HEK293 (cell line): ENCODE results near the gene PSORS1C1.
A peak's percentile ranks its signal among the peaks of the same experiment; 100 is the strongest.

Experiments used
- CTCF ChIA-PET: fragments of 350-600 bp; formaldehyde crosslinking; extraction: SDS; loops from one replicate; lab custom pipeline; 2021; ENCODE audit warnings: antibody characterized with exemption; lab: Yijun Ruan, JAX
- POLR2A ChIA-PET: fragments of 300-600 bp; formaldehyde crosslinking; extraction: SDS; loops from one replicate; lab custom pipeline; 2020; ENCODE audit warnings: antibody characterized with exemption, inconsistent platforms; lab: Yijun Ruan, JAX
- H3K27ac ChIP-seq: fragments of 200-500 bp; sonication (Bioruptor generic); 2 replicates; pipeline ENCODE4 v1.5.1; 2014; ENCODE audit warnings: low read depth, low read length, control low read depth, inconsistent platforms; ENCODE audit errors: extremely low read depth
- H3K36me3 ChIP-seq, 2 experiments: fragments of 200-500 bp in 1 of 2; sonication (Bioruptor generic) in 1 of 2; 1 replicate in 1 of 2; 2 replicates in 1 of 2; pipeline ENCODE4 v1.5.1; 2014 to 2017; ENCODE audit warnings: inconsistent platforms in 2 of 2, low read length in 2 of 2; ENCODE audit not compliant: control insufficient read depth in 2 of 2, insufficient read depth in 1 of 2
- H3K4me1 ChIP-seq: fragments of 200-500 bp; sonication (Bioruptor generic); 2 replicates; pipeline ENCODE4 v1.5.1; 2014; ENCODE audit warnings: mild to moderate bottlenecking, low read length, inconsistent platforms; ENCODE audit not compliant: control insufficient read depth, insufficient read depth
- H3K4me3 ChIP-seq: 2 replicates; pipeline ENCODE4 v1.5.1; 2011; ENCODE audit warnings: low read depth, mild to moderate bottlenecking, control low read depth, low read length, moderate library complexity
- H3K9me3 ChIP-seq: fragments of 200-500 bp; sonication (Bioruptor generic); 2 replicates; pipeline ENCODE4 v1.5.1; 2014; ENCODE audit warnings: low read depth, low read length, inconsistent platforms; ENCODE audit not compliant: control insufficient read depth, insufficient read depth
- GLI4 ChIP-seq: fragments of 450-650 bp; formaldehyde crosslinking; IDR thresholded peaks from 2 replicates; pipeline ENCODE4 v1.5.1; 2016; ENCODE audit warnings: missing biosample characterization, missing genetic modification characterization
- GLIS2 ChIP-seq: fragments of 450-650 bp; formaldehyde crosslinking; IDR thresholded peaks from 2 replicates; pipeline ENCODE4 v1.5.1; 2016; ENCODE audit warnings: missing biosample characterization, missing genetic modification characterization
- PATZ1 ChIP-seq: fragments of 450-650 bp; formaldehyde crosslinking; IDR thresholded peaks from 2 replicates; pipeline ENCODE4 v1.5.1; 2016; ENCODE audit warnings: missing biosample characterization, missing genetic modification characterization
- SALL2 ChIP-seq: fragments of 450-650 bp; formaldehyde crosslinking; IDR thresholded peaks from 2 replicates; pipeline ENCODE4 v1.5.0; 2017; ENCODE audit warnings: missing biosample characterization, mild to moderate bottlenecking, missing genetic modification characterization, borderline replicate concordance
- ZBTB17 ChIP-seq: fragments of 450-650 bp; formaldehyde crosslinking; IDR thresholded peaks from 2 replicates; pipeline ENCODE4 v1.5.1; 2016; ENCODE audit warnings: missing biosample characterization, missing genetic modification characterization
- ZBTB21 ChIP-seq: fragments of 450-650 bp; formaldehyde crosslinking; IDR thresholded peaks from 2 replicates; pipeline ENCODE4 v1.5.1; 2017; ENCODE audit warnings: missing biosample characterization, missing genetic modification characterization
- ZBTB6 ChIP-seq: fragments of 450-650 bp; formaldehyde crosslinking; IDR thresholded peaks from 2 replicates; pipeline ENCODE4 v1.5.1; 2017; ENCODE audit warnings: missing biosample characterization, missing genetic modification characterization
- ZNF133 ChIP-seq: fragments of 450-650 bp; formaldehyde crosslinking; IDR thresholded peaks from 2 replicates; pipeline ENCODE4 v1.5.1; 2016; ENCODE audit warnings: missing biosample characterization, missing genetic modification characterization
- ZNF202 ChIP-seq: fragments of 450-650 bp; formaldehyde crosslinking; IDR thresholded peaks from 2 replicates; pipeline ENCODE4 v1.5.1; 2016; ENCODE audit warnings: missing biosample characterization, missing genetic modification characterization, borderline replicate concordance
- ZNF211 ChIP-seq: fragments of 450-650 bp; formaldehyde crosslinking; IDR thresholded peaks from 2 replicates; pipeline ENCODE4 v1.5.1; 2016; ENCODE audit warnings: low read depth, missing biosample characterization, missing genetic modification characterization
- ZNF350 ChIP-seq: fragments of 450-650 bp; formaldehyde crosslinking; IDR thresholded peaks from 2 replicates; pipeline ENCODE4 v1.5.0; 2017; ENCODE audit warnings: missing biosample characterization, mild to moderate bottlenecking, missing genetic modification characterization
- ZNF391 ChIP-seq: fragments of 450-650 bp; formaldehyde crosslinking; IDR thresholded peaks from 2 replicates; pipeline ENCODE4 v1.5.1; 2016; ENCODE audit warnings: low read depth, missing biosample characterization, missing genetic modification characterization, borderline replicate concordance
- ZNF48 ChIP-seq: fragments of 450-650 bp; formaldehyde crosslinking; IDR thresholded peaks from 2 replicates; pipeline ENCODE4 v1.5.1; 2016; ENCODE audit warnings: missing biosample characterization, missing genetic modification characterization
- ZNF514 ChIP-seq: fragments of 450-650 bp; formaldehyde crosslinking; IDR thresholded peaks from 2 replicates; pipeline ENCODE4 v1.5.1; 2016; ENCODE audit warnings: missing biosample characterization, missing genetic modification characterization
- ZNF529 ChIP-seq: fragments of 450-650 bp; formaldehyde crosslinking; IDR thresholded peaks from 2 replicates; pipeline ENCODE4 v1.5.1; 2017; ENCODE audit warnings: missing genetic modification characterization, missing biosample characterization; ENCODE audit not compliant: insufficient replicate concordance
- ZNF571 ChIP-seq: fragments of 450-650 bp; formaldehyde crosslinking; IDR thresholded peaks from 2 replicates; pipeline ENCODE4 v1.5.0; 2017; ENCODE audit warnings: missing biosample characterization, missing genetic modification characterization
- ZNF658 ChIP-seq: fragments of 450-650 bp; formaldehyde crosslinking; IDR thresholded peaks from 2 replicates; pipeline ENCODE4; 2016; ENCODE audit warnings: missing biosample characterization, missing genetic modification characterization
- ZNF837 ChIP-seq: fragments of 450-650 bp; formaldehyde crosslinking; IDR thresholded peaks from 2 replicates; pipeline ENCODE4 v1.5.1; 2016; ENCODE audit warnings: missing biosample characterization, missing genetic modification characterization
- ZSCAN23 ChIP-seq: fragments of 450-650 bp; formaldehyde crosslinking; IDR thresholded peaks from 2 replicates; pipeline ENCODE4 v1.5.1; 2016; ENCODE audit warnings: missing biosample characterization, missing genetic modification characterization
- TF ChIP-seq, protein P1 (sequence below): fragments of 450-650 bp; formaldehyde crosslinking; IDR thresholded peaks from 2 replicates; pipeline ENCODE4 v1.5.1; 2016; ENCODE audit warnings: missing biosample characterization, missing genetic modification characterization
- TF ChIP-seq, protein P2 (sequence below): fragments of 450-650 bp; formaldehyde crosslinking; conservative IDR thresholded peaks from 2 replicates; pipeline ENCODE4 v1.5.1; 2016; ENCODE audit warnings: low read depth, missing biosample characterization, missing genetic modification characterization

PSORS1C1 gene

GRCh38 chr6:31138982-31139381 is 24.4 kb downstream of the PSORS1C1 start, which contains the start of gene PSORS1C2:
Gene PSORS1C2, minus strand, starts transcription at chr6:31139066. Its CDS starts 40 bp downstream, at chr6:31139026.
- ChIA-PET POLR2A (no interaction called here), CTCF (interaction anchor here (0.5 to 7.7 kb wide), 16 partner anchors 8 to 235 kb away, joined by 3 to 49 read pairs (median 6); partner anchors contain the start of gene TCF19)
- H3K4me3 ChIP-seq = no peak within 1 kb of the TSS
- TF ChIP-seq, protein P1, sequence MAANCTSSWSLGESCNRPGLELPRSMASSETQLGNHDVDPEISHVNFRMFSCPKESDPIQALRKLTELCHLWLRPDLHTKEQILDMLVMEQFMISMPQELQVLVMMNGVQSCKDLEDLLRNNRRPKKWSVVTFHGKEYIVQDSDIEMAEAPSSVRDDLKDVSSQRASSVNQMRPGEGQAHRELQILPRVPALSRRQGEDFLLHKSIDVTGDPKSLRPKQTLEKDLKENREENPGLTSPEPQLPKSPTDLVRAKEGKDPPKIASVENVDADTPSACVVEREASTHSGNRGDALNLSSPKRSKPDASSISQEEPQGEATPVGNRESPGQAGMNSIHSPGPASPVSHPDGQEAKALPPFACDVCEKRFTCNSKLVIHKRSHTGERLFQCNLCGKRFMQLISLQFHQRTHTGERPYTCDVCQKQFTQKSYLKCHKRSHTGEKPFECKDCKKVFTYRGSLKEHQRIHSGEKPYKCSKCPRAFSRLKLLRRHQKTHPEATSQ (tag by site-specific recombination) = no peak
- TF ChIP-seq ZNF211 (tag by site-specific recombination) (no peak), ZBTB21 (tag by site-specific recombination) (no peak), ZNF529 (tag by site-specific recombination) (no peak), ZNF133 (tag by site-specific recombination) (no peak), ZNF571 (no peak), ZNF350 (tag by site-specific recombination) (no peak), ZSCAN23 (tag by site-specific recombination) (no peak), SALL2 (tag by site-specific recombination) (no peak), GLIS2 (tag by site-specific recombination) (no peak), ZNF514 (tag by site-specific recombination) (no peak), ZNF391 (tag by site-specific recombination) (no peak), GLI4 (no peak), ZNF48 (no peak), ZNF837 (no peak), ZNF202 (no peak), PATZ1 (tag by site-specific recombination) (no peak)
- TF ChIP-seq, protein P2, sequence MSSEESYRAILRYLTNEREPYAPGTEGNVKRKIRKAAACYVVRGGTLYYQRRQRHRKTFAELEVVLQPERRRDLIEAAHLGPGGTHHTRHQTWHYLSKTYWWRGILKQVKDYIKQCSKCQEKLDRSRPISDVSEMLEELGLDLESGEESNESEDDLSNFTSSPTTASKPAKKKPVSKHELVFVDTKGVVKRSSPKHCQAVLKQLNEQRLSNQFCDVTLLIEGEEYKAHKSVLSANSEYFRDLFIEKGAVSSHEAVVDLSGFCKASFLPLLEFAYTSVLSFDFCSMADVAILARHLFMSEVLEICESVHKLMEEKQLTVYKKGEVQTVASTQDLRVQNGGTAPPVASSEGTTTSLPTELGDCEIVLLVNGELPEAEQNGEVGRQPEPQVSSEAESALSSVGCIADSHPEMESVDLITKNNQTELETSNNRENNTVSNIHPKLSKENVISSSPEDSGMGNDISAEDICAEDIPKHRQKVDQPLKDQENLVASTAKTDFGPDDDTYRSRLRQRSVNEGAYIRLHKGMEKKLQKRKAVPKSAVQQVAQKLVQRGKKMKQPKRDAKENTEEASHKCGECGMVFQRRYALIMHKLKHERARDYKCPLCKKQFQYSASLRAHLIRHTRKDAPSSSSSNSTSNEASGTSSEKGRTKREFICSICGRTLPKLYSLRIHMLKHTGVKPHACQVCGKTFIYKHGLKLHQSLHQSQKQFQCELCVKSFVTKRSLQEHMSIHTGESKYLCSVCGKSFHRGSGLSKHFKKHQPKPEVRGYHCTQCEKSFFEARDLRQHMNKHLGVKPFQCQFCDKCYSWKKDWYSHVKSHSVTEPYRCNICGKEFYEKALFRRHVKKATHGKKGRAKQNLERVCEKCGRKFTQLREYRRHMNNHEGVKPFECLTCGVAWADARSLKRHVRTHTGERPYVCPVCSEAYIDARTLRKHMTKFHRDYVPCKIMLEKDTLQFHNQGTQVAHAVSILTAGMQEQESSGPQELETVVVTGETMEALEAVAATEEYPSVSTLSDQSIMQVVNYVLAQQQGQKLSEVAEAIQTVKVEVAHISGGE (tag by site-specific recombination) = no peak
- no peak within 1 kb of the TSS for H3K27ac ChIP-seq
- peaks cover 4 to 18% of the 10 kb centered on the region in 2 experiments; a peak in 2 of 3 replicates for H3K36me3 ChIP-seq
- H3K4me1 ChIP-seq = no peaks in the 10 kb centered on the region
- H3K9me3 ChIP-seq = no peaks in the 10 kb centered on the region

DNA sequence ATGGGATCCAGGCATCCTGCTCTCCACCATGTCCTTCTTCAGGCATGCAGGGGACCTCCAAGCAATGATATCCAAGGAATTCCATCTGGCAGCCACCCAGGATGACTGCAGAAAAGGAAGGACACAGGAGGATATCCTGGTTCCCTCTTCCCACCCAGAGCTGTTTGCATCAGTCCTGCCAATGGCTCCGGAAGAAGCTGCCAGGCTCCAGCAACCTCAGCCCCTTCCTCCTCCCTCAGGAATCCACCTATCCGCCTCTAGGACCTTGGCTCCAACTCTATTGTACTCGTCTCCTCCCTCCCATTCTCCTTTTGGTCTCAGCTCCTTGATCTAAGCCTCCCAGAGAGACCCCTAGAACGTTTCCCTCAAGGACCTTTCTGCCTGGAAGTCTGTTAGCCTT is 25.0 kb downstream of the PSORS1C1 start:
- CTCF ChIA-PET = interaction anchor here (1.0 to 7.7 kb wide), 8 partner anchors 9 to 235 kb away, joined by 3 to 49 read pairs (median 10); partner anchors contain the start of gene TCF19
- Histone ChIP-seq H3K9me3 (no peaks in the 10 kb centered on the region), H3K4me3 (no peak overlapping the region), H3K27ac (no peak overlapping the region)
- TF ChIP-seq ZBTB6 (tag by site-specific recombination) = peak; percentile 72; the same call in 1 of the 2 replicates
- no peak for TF ChIP-seq ZNF658 (tag by site-specific recombination)
- peak; percentile 56; the same call in 1 of the 2 replicates for TF ChIP-seq ZBTB17 (tag by site-specific recombination)
- TF ChIP-seq, all 188 proteins: peak for 2
- POLR2A ChIA-PET = no interaction called here
- peaks cover 7 to 24% of the 10 kb centered on the region in 2 experiments; a peak in 2 of 3 replicates for H3K36me3 ChIP-seq
- no peaks in the 10 kb centered on the region for H3K4me1 ChIP-seq
